ENCODE data around the gene ERBB2.

ERBB2 gene

GRCh38 chr17:39669897-39670735, 29.7 kb upstream of the ERBB2 start:
- Histone ChIP-seq H3K27ac (ENCODE audit: insufficient read depth in 1 of 2, low read depth in 1 of 2, low read length in 2 of 2, poor library complexity in 1 of 2, severe bottlenecking in 2 of 2) (no peak overlapping the region), H3K36me3 (ENCODE audit: control insufficient read depth in 4 of 4, insufficient read depth in 4 of 4, low read length in 3 of 4) (no peaks in the 10 kb centered on the region), H3K27me3 (replicated peaks in 2 of 5; ENCODE audit: control insufficient read depth in 4 of 5, insufficient read depth in 5 of 5, low read length in 4 of 5) (peaks cover 0 to 31% (median 11%) of the 10 kb centered on the region in 5 experiments), H3K4me3 (ENCODE audit: control insufficient read depth in 1 of 7, extremely low read depth in 1 of 7, insufficient read depth in 4 of 7, low read depth in 2 of 7, low read length in 6 of 7) (no peak overlapping the region), H3K4me1 (ENCODE audit: control extremely low read depth in 1 of 4, control insufficient read depth in 4 of 4, insufficient read depth in 4 of 4, low read length in 3 of 4) (peaks cover 0 to 43% (median 25%) of the 10 kb centered on the region in 4 experiments), H3K9me3 (ENCODE audit: control extremely low read depth in 1 of 5, control insufficient read depth in 4 of 5, insufficient read depth in 2 of 5, low read depth in 1 of 5, low read length in 4 of 5) (no peaks in the 10 kb centered on the region)
- WGBS (ENCODE audit: insufficient coverage), result 96% methylated on average over 19 of the region's 23 CpGs
- ChIA-PET POLR2A (no interaction called here), CTCF (interaction anchor here (0.7 to 22.5 kb wide), 14 partner anchors 9 to 175 kb away, joined by 3 to 445 read pairs (median 6); partner anchors contain the start of genes MIEN1, PGAP3 and PPP1R1B)
- no peak for DNase-seq

GRCh38 chr17:39670746-39671145, 29.1 kb upstream of the ERBB2 start:
- ChIA-PET CTCF (interaction anchor here (0.8 to 22.5 kb wide), 13 partner anchors 9 to 175 kb away, joined by 3 to 445 read pairs (median 6); partner anchors contain the start of genes MIEN1, PGAP3 and PPP1R1B), POLR2A (no interaction called here)
- Histone ChIP-seq H3K4me1 (ENCODE audit: control extremely low read depth in 1 of 4, control insufficient read depth in 4 of 4, insufficient read depth in 4 of 4, low read length in 3 of 4) (peaks cover 0 to 39% (median 26%) of the 10 kb centered on the region in 4 experiments), H3K27me3 (replicated peaks in 2 of 5; ENCODE audit: control insufficient read depth in 4 of 5, insufficient read depth in 5 of 5, low read length in 4 of 5) (peaks cover 0 to 31% (median 11%) of the 10 kb centered on the region in 5 experiments), H3K9me3 (ENCODE audit: control extremely low read depth in 1 of 5, control insufficient read depth in 4 of 5, insufficient read depth in 2 of 5, low read depth in 1 of 5, low read length in 4 of 5) (no peaks in the 10 kb centered on the region), H3K27ac (ENCODE audit: insufficient read depth in 1 of 2, low read depth in 1 of 2, low read length in 2 of 2, poor library complexity in 1 of 2, severe bottlenecking in 2 of 2) (no peak overlapping the region), H3K36me3 (ENCODE audit: control insufficient read depth in 4 of 4, insufficient read depth in 4 of 4, low read length in 3 of 4) (no peaks in the 10 kb centered on the region), H3K4me3 (ENCODE audit: control insufficient read depth in 1 of 7, extremely low read depth in 1 of 7, insufficient read depth in 4 of 7, low read depth in 2 of 7, low read length in 6 of 7) (no peak overlapping the region)
- DNase-seq, result no peak
- 95% methylated on average over 3 of the region's 4 CpGs for WGBS (ENCODE audit: insufficient coverage)

- Histone ChIP-seq H3K9me3 (ENCODE audit: control extremely low read depth in 1 of 5, control insufficient read depth in 4 of 5, insufficient read depth in 2 of 5, low read depth in 1 of 5, low read length in 4 of 5) (no peaks in the 10 kb centered on the region), H3K4me1 (ENCODE audit: control extremely low read depth in 1 of 4, control insufficient read depth in 4 of 4, insufficient read depth in 4 of 4, low read length in 3 of 4) (peaks cover 0 to 43% (median 32%) of the 10 kb centered on the region in 4 experiments), H3K4me3 (ENCODE audit: control insufficient read depth in 1 of 7, extremely low read depth in 1 of 7, insufficient read depth in 4 of 7, low read depth in 2 of 7, low read length in 6 of 7) (peak overlapping the region in 2 of 7 experiments; percentile 24 to 55), H3K27me3 (replicated peaks in 2 of 5; ENCODE audit: control insufficient read depth in 4 of 5, insufficient read depth in 5 of 5, low read length in 4 of 5) (peaks cover 0 to 25% (median 9%) of the 10 kb centered on the region in 5 experiments), H3K36me3 (ENCODE audit: control insufficient read depth in 4 of 4, insufficient read depth in 4 of 4, low read length in 3 of 4) (no peaks in the 10 kb centered on the region), H3K27ac (ENCODE audit: insufficient read depth in 1 of 2, low read depth in 1 of 2, low read length in 2 of 2, poor library complexity in 1 of 2, severe bottlenecking in 2 of 2) (no peak overlapping the region)
- ChIA-PET CTCF (interaction anchor here (0.7 to 22.5 kb wide), 19 partner anchors 8 to 99 kb away, joined by 3 to 445 read pairs (median 6); partner anchors contain the start of genes MIEN1, PGAP3 and PPP1R1B), POLR2A (no interaction called here)
- DNase-seq, result peak in 2 of 3 donors; percentile 49 to 53
- 56% methylated on average over 15 of the region's 19 CpGs for WGBS (ENCODE audit: insufficient coverage)
Observed at GRCh38 chr17:39671651-39672521, 28.0 kb upstream of the ERBB2 start.

GRCh38 chr17:39672522-39673334, 27.1 kb upstream of the ERBB2 start:
- DNase-seq, result no peak
- 92% methylated on average over 14 of the region's 15 CpGs for WGBS (ENCODE audit: insufficient coverage)
- no peaks in the 10 kb centered on the region for H3K36me3 ChIP-seq (ENCODE audit: control insufficient read depth in 4 of 4, insufficient read depth in 4 of 4, low read length in 3 of 4)
- peaks cover 4 to 42% (median 31%) of the 10 kb centered on the region in 4 experiments for H3K4me1 ChIP-seq (ENCODE audit: control extremely low read depth in 1 of 4, control insufficient read depth in 4 of 4, insufficient read depth in 4 of 4, low read length in 3 of 4)
- H3K4me3 ChIP-seq (ENCODE audit: control insufficient read depth in 1 of 7, extremely low read depth in 1 of 7, insufficient read depth in 4 of 7, low read depth in 2 of 7, low read length in 6 of 7), result no peak overlapping the region
- POLR2A ChIA-PET, result interaction anchor here (1.1 kb wide), 1 partner anchor 49 kb away, joined by 3 read pairs; no protein-coding TSS in a partner anchor
- CTCF ChIA-PET, result interaction anchor here (0.6 to 22.5 kb wide), 15 partner anchors 12 to 596 kb away, joined by 3 to 445 read pairs (median 3); partner anchors contain the start of genes PGAP3 and PPP1R1B
- no peaks in the 10 kb centered on the region for H3K9me3 ChIP-seq (ENCODE audit: control extremely low read depth in 1 of 5, control insufficient read depth in 4 of 5, insufficient read depth in 2 of 5, low read depth in 1 of 5, low read length in 4 of 5)
- H3K27ac ChIP-seq (ENCODE audit: insufficient read depth in 1 of 2, low read depth in 1 of 2, low read length in 2 of 2, poor library complexity in 1 of 2, severe bottlenecking in 2 of 2), result no peak overlapping the region
- H3K27me3 ChIP-seq (replicated peaks in 2 of 5; ENCODE audit: control insufficient read depth in 4 of 5, insufficient read depth in 5 of 5, low read length in 4 of 5), result peaks cover 0 to 22% (median 6%) of the 10 kb centered on the region in 5 experiments

GRCh38 chr17:39673335-39674081, 26.4 kb upstream of the ERBB2 start:
- DNase-seq, result no peak
- CTCF ChIA-PET, result interaction anchor here (0.6 to 22.5 kb wide), 8 partner anchors 8 to 595 kb away, joined by 3 to 445 read pairs (median 6); partner anchors contain the start of genes PGAP3 and PPP1R1B
- POLR2A ChIA-PET, result interaction anchor here (0.6 to 1.1 kb wide), 2 partner anchors 50 to 57 kb away, joined by 3 to 4 read pairs; no protein-coding TSS in a partner anchor
- H3K4me1 ChIP-seq (ENCODE audit: control extremely low read depth in 1 of 4, control insufficient read depth in 4 of 4, insufficient read depth in 4 of 4, low read length in 3 of 4), result peaks cover 4 to 44% (median 29%) of the 10 kb centered on the region in 4 experiments
- no peaks in the 10 kb centered on the region for H3K36me3 ChIP-seq (ENCODE audit: control insufficient read depth in 4 of 4, insufficient read depth in 4 of 4, low read length in 3 of 4)
- no peaks in the 10 kb centered on the region for H3K9me3 ChIP-seq (ENCODE audit: control extremely low read depth in 1 of 5, control insufficient read depth in 4 of 5, insufficient read depth in 2 of 5, low read depth in 1 of 5, low read length in 4 of 5)
- H3K27me3 ChIP-seq (replicated peaks in 2 of 5; ENCODE audit: control insufficient read depth in 4 of 5, insufficient read depth in 5 of 5, low read length in 4 of 5), result peaks cover 0 to 21% (median 6%) of the 10 kb centered on the region in 5 experiments
- H3K27ac ChIP-seq (ENCODE audit: insufficient read depth in 1 of 2, low read depth in 1 of 2, low read length in 2 of 2, poor library complexity in 1 of 2, severe bottlenecking in 2 of 2), result no peak overlapping the region
- 81% methylated on average over 11 of the region's 13 CpGs for WGBS (ENCODE audit: insufficient coverage)
- H3K4me3 ChIP-seq (ENCODE audit: control insufficient read depth in 1 of 7, extremely low read depth in 1 of 7, insufficient read depth in 4 of 7, low read depth in 2 of 7, low read length in 6 of 7), result no peak overlapping the region

Data from common myeloid progenitor, CD34-positive (primary cell).